Measurements from ENCODE around the gene GPT2.
A peak's percentile ranks its signal among the peaks of the same experiment; 100 is the strongest.
"Not testable (repeated sequence)": the region's sequence is repeated elsewhere in the genome, so short reads cannot be mapped to it uniquely, and the experiment has no call there.

The GPT2 gene

DNA sequence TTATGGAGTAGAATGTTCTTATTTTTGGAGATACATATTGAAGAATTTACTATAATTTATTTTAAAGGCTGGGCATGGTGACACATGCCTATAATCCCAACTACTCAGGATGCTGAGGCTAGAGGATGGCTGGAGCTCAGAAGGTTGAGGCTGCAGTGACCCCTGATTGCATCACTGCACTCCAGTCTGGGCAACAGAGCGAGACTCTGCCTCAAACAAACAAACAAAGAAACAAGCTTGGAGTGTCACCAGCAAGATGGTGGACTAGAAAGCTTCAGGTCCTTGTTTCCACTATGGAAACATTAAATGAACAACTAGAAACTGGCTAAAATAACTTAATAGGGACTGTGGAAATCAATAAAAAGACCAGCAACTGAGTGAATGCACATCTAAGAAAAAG lies 17.9 kb upstream of the GPT2 start:
- DNase-seq: no peak

DNA sequence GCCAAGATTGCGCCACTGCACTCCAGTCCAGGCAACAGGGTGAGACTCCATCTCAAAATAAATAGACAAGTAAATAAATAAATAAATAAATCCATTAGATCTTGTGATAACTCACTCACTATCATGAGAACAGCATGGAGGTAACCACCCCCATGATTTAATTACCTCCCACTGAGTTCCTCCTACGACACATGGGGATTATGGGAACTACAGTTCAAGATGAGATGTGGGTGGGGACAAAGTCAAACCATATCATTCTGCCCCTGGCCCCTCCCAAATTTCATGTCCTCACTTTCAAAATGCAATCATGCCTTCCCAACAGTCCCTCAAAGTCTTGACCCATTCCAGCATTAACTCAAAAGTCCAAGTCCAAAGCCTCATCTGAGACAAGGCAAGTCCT lies 16.7 kb upstream of the GPT2 start:
- DNase-seq: not testable (repeated sequence)

DNA sequence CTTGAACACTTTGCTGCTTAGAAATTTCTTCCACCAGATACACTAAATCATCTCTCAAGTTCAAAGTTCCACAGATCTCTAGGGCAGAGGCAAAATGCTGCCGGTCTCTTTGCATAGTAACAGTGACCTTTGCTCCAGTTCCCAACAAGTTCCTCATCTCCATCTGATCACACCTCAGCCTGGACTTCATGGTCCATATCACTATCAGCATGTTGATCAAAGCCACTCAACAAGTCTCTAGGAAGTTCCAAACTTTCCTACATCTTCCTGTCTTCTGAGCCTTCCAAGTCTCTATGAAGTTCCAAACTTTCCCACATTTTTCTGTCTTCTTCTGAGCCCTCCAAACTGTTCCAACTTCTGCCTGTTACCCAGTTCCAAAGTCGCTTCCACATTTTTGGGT lies 15.3 kb upstream of the GPT2 start:
- DNase-seq: not testable (repeated sequence)

DNA sequence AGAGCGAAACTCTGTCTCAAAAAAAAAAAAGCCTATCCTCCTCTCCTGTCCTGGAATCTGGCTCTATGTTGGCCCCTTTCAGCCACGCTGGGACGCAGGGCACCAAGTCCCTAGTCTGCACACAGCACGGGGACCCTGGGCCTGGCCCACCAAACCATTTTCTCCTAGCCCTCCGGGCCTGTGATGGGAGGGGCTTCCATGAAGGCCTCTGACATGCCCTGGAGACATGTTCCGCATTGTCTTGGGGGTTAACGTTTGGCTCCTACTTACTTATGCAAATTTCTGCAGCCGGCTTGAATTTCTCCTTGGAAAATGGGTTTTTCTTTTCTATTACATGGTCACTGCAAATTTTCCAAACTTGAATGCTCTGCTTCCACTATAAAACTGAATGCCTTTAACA lies 12.6 kb upstream of the GPT2 start:
- no peak for DNase-seq

DNA sequence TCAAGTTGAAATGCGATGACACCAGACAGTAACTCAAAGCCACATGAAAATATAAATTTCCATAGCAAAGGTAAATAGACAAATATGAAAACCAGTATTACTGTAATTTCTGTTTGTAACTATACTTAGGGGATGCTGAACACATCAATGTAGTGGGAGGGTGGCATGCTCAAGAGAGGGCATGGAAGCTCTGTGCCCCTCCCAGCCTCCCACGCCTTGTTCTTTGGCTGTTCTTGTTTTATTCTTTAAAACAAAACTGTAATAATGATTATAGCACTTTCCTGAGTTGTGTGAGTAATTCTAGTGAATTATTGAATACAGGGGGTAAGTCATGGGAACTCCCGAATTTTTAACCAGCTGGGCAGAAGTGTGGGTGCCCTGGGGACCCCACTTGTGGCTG lies 11.0 kb upstream of the GPT2 start:
- DNase-seq: no peak

DNA sequence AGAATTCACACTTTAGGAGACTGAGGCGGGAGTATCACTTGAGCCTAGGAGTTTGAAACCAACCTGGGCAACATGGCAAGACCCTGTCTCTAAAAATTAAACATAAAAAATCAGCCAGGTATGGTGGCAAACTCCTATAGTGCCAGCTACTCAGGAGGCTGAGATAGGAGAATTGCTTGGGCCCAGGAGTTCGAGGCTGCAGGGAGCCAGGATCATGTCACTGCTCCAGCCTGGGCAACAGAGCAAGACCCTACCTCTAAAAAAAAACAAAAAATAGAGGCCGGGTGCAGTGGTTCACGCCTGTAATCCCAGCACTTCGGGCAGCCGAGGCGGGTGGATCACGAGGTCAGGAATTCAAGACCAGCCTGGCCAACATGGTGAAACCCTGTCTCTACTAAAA lies 8.9 kb upstream of the GPT2 start:
- DNase-seq: no peak

DNA sequence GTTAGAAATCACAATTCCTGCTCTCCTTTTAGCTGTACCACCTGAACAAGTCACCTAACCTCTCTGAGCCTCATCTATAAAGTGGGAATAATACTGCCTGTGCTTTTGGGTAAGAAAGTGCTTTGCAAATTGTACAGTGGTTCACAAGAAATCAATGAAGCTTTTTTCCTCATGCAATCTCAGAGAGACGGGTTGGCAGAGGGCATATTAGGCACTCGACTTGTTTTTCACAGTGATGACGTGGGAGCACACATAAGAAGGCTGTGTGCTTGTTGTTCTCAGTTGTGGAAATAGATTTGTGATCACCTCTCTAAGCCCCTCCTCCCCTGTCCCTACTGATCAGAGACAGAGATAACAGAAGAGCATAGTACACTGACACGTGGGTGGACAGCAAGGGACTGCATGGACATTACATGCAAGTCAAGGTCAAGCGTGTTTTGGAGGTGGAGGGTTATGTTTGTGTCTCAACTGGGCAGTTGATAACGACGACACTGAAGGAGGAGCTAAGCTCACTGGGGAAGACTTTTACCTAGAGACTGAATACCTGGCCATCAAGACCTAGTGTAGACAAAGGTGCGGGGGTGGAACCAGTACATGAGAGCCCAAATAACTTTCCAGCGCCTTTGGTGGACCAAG lies 1.7 kb upstream of the GPT2 start:
- DNase-seq: no peak

DNA sequence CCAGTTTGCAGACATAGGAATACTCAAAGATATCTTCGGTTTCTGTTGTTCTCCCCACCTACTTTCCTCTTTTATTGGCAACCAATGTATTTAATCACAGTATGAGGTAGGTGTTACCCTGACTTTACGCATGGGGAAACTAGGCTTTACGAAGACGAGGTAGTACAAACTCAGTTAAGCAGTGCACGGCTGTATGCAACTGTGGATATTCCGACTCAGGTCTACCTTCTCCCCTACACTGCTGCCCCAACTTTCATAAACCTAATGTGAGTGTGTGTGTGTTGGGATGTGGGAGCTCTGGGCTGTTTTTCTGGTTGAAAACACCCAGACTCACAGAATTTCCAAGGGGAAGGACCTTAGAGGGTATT lies 1.2 kb upstream of the GPT2 start:
- DNase-seq: no peak

DNA sequence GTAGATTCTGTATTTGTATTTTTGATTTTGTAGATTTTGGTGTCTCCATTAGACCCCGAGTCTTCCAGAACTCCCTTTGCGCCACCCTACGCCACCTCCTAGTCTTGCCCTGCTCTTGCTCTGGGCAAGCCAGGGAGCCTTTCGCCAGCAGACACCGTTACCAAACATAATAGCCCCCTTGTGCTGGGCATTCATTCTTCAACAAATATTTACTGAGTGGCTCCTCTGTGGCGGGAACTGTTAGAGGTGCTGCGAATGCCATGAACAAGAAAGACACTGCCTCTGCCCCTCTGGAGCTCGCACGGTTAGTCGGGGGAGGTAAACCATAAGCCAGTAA lies 841 bp upstream of the GPT2 start:
- DNase-seq: no peak

DNA sequence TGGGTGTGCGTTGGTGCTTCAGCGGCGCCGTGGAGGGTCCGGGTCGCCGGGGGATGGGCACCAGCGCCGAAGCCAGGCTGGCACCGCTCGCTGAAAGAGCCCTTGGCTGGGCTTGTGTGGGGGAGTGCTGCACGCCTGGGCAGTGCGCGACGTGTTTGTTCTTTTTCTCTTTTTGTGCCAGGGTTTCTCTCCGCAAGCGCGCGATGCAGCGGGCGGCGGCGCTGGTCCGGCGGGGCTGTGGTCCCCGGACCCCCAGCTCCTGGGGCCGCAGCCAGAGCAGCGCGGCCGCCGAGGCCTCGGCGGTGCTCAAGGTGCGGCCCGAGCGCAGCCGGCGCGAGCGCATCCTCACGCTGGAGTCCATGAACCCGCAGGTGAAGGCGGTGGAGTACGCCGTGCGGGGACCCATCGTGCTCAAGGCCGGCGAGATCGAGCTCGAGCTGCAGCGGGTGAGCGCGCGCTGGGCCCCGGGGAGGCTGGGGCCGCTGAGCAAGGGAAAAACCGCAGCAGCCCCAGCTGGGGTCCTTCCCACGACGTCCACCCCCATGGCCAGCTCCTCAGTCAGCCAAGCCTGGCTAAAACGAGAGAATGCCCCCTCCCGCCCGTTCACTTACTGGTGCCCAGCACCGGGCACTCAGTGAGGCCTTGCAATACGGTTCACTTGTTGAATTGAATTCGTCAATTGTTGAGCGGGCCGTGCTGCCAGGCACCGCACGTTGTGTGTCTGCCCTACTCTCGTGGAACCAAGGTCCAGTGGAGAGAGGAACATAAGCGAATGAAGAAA lies 541 bp downstream of the GPT2 start:
- peak; percentile 14 for DNase-seq

DNA sequence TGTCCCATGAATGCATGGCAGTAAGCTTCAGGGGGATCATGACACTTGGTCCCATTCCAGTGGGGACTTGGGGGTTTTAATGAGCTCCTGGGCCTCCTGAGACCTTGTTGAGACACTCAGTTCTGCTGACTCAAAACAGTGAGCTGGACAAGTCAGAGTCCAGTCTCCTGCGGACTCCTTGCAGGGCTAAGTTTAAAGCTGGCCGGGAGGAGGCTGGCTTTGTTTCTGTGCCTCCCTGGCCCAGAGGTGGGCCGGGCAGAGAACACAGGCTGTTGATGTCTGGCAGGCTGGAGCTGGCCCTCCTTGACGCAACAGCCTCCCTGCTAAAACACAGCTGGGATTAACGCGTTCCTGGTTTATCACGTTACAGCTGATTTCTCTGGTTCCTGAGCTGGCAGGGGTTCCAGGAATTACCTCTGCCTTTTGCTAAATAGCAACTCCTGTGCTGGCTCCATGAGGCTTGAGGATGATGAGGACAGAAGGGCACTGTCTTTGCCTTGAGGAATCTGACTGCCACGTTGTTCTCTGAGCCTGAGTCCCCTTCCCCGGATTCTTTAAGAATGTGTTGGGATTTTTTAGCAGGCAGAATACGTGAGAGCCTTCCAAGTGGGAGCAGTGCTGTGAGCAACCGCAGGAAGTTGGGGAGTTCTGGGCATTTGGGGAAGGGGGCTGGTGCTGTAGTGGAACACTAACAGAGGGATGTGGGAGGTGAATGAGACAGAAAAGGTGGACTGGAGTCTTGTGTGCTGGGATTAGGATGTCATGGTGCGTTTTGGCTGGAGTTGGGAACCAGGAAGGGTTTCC lies 2.0 kb downstream of the GPT2 start:
- DNase-seq: no peak

DNA sequence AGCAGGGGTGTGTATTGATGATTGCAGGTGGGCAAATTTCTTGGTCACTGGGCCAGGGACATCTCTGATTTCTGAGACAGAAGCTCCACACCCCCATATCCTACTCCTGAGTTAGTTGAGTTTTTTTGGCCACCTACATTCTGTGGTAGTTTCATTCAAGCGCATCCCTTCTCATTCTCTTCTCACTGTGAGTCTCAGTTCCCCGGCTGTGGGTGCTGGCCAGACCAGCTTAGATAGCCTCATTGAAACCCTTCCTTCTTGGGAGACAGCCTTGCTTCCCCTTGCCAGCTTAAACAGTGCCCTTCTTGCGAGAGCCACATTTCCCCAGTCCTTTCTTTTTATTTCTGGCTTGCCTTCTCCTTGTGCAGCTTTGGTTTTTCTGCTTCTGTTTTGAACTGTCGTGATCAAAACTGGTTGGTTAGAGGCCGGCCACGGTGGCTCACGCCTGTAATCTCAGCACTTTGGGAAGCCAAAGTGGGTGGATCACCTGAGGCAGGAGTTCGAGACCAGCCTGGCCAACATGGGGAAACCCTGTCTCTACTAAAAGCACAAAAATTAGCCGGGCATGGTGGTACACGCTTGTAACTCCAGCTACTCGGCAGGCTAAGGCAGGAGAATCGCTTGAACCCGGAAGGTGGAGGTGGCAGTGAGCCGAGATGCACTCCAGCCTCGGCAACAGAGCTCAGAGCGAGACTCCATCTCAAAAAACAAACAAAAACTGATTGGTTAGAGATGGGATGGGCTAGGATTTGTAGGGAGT lies 2.8 kb downstream of the GPT2 start:
- DNase-seq: no peak

DNA sequence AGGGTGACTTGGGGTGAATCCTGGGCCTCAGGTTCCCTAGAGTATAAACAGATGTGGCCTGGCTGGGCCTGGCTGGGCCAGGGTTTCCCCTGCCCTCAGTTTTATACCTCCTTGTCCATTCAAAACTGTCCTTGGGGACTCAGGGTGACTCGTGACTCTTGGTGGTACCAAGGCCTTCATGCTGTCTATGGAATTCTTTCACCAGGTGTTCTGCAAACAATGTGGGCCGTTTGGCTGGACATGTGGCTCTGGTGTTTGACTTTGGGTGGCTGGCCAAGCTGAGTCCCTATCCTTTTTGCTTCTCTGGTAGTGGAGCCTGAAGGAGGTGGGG lies 3.3 kb downstream of the GPT2 start:
- DNase-seq: no peak

DNA sequence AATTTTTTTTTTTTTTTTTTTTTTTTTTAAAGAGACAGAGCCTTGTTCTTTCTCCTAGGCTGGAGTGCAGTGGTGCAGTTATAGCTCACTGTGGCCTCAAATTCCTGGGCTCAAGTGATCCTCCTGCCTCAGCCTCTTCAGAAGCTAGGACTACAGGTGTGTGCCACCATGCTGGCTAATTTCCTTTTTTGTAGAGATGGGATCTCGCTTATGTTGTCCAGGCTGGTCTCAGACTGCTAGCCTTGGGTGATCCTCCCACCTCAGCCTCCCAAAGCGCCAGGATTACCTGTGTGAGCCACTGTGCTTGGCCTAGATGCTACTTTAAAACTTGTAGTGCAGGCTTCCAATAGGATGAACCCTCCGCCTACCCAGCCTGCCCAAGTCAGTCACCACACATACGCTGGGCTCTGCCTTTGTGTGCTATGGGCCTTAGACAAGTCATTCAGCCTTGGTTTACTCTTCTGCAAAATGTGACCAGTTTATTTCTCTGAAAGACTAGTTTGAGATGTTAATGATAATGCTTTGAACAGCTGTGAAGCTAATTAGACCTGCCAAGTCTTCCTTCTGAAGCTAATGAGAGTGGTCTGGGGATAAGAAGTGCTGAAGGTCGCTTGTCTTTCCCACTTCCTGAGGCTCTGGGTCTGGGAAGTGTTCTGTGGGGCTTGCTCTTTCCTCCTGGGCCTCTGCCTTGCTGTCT lies 5.2 kb downstream of the GPT2 start:
- no peak for DNase-seq

DNA sequence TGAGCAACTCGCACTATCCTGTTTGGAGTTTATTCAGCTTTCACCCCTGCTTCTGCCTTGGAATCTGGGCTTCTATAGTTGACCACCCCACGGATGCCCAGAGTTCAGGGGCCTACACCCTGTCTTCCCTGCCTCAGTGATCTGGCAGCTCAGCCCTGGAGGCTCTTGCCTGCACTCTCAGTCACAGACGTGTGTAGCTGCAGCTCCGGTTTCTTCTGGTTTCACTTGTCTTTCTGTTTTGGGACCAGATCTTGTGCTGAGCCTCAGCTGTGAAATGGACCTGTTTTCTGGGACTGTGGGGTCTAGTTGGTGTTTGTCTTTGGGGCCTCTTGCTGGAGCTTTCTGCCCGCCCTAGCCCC lies 5.8 kb downstream of the GPT2 start:
- no peak for DNase-seq

DNA sequence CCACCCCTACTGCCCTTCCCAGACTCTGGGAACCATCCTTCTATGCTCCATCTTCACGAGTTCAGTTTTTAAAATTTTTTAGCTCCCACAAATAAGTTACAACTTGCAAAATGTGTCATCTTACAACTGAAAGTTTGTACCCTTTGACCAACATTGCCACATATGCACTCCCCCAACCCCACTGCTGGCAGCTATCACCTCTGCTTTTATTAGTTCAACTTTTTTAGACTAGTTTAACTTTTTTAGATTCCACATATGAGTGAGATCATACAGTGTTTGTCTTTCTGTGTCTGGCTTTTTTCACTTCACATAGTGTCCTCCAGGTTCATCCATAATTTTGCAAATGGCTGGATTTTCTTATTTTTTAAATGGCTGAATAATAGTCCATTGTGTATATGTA lies 7.7 kb downstream of the GPT2 start:
- no peak for DNase-seq

DNA sequence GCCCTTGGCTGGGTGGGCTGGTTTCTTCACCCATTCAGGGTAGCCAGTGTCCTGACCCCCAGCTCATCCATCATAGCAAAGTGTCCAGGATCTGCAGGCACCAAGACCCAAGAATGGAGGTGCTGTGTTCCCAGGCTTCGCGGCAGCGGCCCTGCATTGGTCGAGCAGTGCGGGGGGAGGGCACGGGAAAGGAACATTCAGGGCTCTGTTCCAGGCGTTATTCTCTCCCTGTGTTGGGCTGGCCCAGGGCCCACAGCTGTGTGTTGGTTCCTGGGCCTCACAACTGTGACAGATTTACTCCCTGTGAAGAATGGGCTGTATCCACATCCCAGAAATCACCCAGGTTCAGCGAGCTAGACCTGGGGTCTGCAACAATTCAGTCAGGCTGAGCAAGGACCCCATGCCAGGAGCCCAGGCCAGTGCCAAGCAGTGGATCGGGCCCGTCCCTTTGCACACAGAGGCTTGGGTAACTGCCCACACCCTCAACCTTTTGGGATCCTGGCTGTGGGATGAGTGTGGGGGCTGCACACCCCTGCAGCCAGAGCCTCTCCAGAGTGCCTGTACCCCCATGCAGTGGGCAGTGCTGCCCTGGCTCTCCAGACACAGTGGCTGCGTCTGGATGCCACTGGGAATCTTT lies 10.0 kb downstream of the GPT2 start:
- DNase-seq: no peak

DNA sequence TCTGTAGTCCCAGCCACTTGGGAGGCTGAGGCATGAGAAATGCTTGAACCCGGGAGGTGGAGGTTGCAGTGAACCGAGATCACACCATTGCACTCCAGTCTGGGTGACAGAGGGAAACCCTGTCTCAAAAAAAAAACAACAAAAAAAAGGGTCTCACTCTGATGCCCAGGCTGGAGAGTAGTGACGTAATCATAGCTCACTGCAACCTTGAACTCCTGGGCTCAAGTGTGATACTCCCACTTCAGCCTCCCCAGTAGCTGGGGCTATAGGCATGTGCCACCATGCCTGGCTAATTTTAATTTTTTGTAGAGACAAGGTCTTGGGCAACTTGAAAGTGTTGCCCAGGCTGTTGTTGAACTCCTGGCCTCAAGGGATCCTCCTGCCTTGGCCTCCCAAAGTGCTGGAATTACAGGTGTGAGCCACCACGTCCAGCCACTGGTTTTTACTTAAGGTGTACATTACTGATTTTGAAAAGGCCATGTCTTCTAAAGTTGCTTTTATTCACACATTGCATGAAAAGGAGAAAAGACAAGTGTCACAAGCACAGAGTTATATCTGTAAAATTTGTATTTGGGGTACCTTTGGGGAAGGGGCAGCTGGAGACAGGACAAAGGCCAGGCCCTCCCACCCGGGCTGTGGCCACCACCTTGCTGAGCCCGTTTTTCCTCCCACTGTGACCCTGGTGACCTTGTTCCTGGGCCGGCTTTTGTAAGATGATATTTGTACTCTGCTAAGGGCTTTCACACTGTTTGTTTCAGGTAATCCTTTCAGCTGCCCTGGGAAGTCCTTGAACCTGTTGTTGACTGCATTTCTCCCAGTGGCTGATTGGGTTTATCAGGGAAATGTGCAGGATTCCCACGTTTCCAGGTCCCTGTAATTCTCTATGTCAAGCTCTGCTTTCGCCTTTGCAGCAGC lies 11.5 kb downstream of the GPT2 start:
- no peak for DNase-seq

DNA sequence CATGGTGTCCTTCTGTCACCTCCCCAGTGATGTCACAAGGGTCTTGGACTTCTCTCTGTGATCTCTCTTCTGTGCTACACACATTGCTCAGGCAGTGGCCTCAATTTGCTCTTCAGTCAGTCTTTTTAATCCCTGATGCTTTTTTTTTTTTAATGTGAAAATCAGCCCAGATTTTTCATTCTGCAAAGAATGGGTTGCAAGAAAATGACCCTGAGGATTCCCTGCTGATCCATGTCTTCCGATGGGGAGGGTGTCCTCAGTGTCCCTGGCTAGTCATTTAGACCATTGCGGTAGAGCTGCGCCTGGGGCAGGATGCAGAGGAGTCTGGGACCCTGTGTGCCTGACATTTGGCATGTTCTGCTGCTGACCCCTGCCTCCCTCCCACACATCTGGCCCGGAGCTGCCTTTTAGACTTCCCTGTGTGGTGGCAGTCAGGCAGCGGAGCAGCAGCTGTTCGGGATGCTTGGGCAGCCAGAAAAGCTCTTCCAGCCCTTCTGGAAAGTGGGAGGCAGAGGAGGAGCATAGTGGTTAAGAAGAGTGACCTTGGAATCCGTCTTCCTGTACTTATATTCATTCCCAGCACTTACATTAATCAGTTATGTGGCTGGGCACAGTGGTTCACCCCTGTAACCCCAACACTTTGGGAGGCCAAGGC lies 12.3 kb downstream of the GPT2 start:
- no peak for DNase-seq

DNA sequence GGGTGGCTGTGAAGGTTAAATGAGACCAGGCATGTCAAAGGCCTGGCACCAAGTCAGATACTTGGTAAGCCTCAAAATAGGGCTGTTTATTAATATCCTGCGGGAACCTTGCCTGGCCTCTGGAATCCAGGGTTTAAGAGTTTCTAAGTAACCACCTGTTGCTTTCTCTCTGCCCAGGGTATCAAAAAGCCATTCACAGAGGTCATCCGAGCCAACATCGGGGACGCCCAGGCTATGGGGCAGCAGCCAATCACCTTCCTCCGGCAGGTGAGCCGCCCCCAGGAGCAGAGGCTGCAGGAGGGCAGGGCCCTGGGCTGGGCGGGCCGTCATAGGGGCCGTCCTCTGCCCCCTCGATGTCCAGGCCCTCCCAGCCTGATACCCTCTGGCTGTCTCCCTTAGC lies 13.3 kb downstream of the GPT2 start:
- DNase-seq: no peak

DNA sequence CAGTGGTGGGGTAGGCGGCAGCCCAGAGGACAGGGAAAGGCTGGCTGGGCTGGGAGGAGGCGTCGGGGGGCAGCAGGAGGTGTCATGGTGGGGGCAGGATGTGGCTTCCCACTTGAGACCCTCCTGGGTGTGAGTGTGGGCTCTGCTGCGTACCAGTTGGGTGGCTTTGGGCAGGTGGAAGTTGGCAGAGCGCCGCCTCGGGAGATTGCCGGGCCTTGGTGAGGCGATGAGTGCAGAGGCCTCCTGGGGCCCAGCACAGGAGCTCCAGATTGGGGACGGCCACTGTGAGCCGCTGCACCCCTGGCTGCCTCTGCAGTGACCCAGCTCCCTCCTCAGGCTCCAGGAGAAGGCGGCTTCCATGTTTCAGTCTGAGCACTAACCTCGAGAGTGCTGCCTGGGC lies 13.8 kb downstream of the GPT2 start:
- no peak for DNase-seq

Data from activated CD4-positive, alpha-beta T cell treated with anti-CD3 and anti-CD28 coated beads, Interleukin-2, amount 50 U/mL, for 16 hours (primary cell).